ENCODE results near the gene EXPH5.

DNA sequence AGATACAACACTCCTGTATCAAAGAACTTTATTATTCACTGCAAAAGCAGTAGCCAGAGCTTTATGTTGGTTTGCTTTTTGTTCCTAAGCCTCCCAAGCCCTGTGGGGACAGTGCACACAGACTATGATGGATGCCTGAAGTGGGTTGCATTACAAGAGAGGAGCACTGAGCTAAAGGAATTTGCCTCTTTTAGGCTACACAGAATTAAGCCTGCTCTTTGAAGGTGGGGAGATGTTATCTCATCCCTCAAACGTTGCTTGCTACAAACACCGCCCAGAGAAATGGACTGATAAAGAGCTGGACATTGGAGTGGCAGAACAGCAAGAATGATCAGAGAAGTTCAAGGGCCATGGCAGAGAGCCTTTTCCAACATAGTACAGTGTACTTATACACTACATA, 92.8 kb downstream of the EXPH5 start:
- TF ChIP-seq, protein P1, sequence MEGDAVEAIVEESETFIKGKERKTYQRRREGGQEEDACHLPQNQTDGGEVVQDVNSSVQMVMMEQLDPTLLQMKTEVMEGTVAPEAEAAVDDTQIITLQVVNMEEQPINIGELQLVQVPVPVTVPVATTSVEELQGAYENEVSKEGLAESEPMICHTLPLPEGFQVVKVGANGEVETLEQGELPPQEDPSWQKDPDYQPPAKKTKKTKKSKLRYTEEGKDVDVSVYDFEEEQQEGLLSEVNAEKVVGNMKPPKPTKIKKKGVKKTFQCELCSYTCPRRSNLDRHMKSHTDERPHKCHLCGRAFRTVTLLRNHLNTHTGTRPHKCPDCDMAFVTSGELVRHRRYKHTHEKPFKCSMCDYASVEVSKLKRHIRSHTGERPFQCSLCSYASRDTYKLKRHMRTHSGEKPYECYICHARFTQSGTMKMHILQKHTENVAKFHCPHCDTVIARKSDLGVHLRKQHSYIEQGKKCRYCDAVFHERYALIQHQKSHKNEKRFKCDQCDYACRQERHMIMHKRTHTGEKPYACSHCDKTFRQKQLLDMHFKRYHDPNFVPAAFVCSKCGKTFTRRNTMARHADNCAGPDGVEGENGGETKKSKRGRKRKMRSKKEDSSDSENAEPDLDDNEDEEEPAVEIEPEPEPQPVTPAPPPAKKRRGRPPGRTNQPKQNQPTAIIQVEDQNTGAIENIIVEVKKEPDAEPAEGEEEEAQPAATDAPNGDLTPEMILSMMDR (IDR thresholded peaks at IDR 0.05) = no peak
- no peak for TF ChIP-seq ZFX (IDR thresholded peaks at IDR 0.05; ENCODE audit: borderline replicate concordance)

Data from 22Rv1 (cell line).